HUDEP-2 (cell line): ENCODE measurements around the gene GNAQ.

ENCODE experiments used
- DNase-seq, 76 experiments: peaks; one replicate each; lab custom pipeline; 2025; ENCODE audit not compliant: unreplicated experiment in 76 of 76; lab: John Stamatoyannopoulos, UW

GNAQ gene

DNA sequence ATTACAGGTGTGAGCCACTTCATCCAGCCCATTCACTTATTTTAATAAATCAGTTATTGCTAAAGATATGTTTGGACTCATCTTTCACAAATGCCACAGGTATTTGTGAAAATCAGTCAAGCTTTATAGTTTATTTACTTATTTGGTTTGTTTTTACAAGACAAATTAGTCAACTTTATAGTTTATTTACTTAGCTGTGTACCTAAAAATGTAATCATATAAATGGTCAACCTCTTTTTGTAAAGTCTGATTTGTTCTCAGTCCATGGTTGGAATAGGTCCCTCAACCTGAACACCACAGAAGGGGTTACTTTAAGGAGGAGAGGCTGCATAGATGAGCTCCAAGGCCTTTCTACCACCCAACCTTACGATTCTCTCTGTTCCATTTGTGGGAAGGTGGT, 80.2 kb downstream of the GNAQ start:
- DNase-seq = no peak

GRCh38 chr9:77949751-77950436, 81.7 kb downstream of the GNAQ start:
- no peak for DNase-seq

DNA sequence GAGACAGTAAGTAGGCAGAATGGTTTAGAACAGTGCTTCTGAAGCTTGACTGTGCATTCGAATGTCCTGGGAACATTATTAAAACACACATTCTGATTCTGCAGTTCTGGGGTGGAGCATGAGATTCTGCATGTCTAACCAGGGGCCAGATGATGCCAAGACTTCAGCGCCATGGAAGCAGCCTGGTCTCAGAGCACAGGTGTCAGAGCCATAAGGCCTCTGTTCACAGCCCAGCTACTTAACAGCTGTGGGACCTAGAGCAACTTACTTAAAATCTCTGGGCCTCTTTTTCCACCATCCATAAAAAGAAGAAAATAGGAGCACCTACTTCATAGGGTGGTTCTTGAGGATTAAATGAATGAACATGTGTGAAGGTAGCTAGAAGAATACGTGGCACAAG, 84.0 kb downstream of the GNAQ start:
- DNase-seq = no peak

GRCh38 chr9:77946969-77947620, 84.5 kb downstream of the GNAQ start:
- DNase-seq = peak in 1 of 76 experiments; percentile 19

DNA sequence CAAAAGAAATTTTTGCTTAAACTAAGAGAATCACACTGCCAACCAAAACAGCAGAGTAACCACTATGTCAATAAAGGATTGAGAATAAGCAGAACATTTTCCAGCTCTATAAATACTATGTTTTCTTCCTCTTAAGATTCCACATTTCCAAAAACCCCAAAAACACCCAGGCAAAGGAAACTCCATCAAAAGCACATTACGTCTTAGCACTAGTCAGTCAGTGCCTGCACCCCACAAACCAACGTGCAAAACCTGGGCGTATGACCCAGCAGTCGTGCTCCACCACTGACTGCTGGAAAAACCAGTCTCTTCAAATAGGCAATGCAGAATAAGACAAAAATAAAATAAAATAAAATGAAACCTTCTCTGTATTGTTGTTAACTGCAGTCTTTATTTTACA, 85.3 kb downstream of the GNAQ start:
- no peak for DNase-seq

GRCh38 chr9:77945798-77946197, 85.8 kb downstream of the GNAQ start:
- DNase-seq = no peak

GRCh38 chr9:77944556-77945243, 86.9 kb downstream of the GNAQ start:
- DNase-seq = peak in 11 of 76 experiments; percentile 13 to 55 (median 33)

DNA sequence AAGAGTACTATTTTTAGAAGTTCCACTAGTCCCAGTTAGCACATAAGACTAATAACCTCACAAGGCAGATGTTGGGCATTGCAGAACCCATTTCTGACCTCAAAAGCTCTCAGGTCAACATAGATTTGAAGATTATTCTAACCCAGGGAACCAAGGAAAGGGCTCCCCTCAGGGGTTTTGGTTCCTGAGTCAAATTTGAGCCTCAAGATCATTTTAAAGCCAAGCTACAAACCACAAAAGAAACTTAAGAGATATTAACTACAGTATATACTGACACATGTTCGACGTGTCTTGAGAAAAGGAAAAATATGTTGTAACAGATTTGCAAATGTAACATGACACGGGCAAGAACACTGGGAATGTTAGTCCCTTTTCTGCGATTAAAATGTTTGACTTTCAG, 88.6 kb downstream of the GNAQ start:
- DNase-seq = no peak

DNA sequence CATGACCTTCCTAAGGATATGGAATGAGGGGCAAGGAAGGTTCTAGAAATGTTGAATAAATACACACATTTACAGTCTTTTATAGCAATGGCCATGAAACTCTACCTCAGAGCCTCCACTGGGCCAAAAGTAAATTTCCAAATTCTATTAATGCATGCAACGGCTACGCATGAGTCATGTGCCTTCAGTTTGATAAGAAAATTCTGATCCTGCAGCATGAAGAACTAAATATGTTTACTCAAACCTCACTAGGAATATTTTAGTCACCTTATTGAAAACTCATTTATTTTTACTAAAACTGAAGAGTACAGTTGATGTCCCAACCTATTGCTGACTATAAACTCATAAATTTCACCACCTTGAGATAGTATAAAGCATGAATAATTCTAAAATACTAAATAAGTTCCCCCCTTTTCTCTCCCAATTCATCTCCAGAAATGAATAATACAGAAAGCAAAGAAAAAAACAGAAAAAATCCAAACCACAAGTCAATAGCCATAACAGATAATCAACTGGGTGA, 92.4 kb downstream of the GNAQ start:
- peak in 5 of 76 experiments; percentile 16 to 41 (median 25) for DNase-seq

DNA sequence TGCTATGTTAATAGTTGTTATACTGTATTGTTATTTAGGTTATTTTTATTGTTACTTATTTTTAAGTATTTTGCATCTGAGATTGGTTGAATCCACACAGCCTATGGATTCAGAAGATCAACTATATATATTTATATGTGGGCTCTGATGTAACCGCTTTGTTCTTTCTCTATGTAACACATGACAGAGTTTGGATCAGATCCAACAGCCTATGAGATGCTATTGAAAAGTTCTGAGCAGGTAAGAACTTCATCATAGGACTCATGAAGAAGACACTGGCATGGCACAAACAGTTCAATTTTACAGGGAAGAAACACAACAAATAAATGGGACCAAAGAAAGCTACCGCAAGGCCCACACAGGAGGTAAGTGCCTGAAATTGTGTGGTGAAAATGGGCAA, 93.4 kb downstream of the GNAQ start:
- DNase-seq = no peak

- no peak for DNase-seq
Observed at GRCh38 chr9:77935974-77936373, 95.6 kb downstream of the GNAQ start.

- no peak for DNase-seq
Observed at GRCh38 chr9:77935211-77935610, 96.4 kb downstream of the GNAQ start.

GRCh38 chr9:77933976-77934375, 97.6 kb downstream of the GNAQ start:
- DNase-seq = no peak

DNA sequence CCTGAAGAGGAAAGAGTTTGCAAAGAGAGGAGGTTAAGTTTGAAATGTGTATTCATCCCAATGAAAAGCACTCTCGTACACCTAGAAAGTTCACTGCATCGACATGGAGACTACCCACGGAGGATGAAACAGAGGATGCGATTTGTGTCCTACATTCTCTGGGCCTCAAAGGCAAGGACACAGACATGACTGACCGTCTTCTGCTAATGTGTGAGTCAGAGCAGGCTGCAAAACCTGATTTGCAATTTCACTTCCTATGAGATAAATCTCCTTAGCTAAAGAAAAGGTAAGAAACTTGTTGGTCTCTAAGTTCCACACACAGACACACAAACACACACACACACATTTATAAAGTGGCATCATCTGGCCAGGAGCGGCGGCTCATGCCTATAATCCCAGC, 98.6 kb downstream of the GNAQ start:
- no peak for DNase-seq

DNA sequence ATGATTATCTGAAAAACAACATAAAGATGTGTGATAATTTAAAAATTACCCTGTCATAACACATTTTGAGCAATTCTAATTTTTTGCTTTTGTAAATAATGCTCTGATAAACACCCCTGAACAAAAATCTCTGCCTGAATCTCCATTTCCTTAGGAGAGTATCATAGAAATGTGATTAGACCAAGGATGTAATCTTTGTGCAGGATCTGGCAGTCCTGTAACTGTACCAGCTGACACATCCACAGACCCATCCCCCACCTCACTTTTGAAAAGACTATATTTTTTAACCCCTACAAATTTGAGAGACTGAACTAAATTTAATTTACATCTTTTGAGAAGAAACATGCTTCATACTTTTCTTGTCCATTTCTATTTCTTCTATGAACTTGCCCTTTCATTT, 101.7 kb downstream of the GNAQ start:
- no peak for DNase-seq

GRCh38 chr9:77927265-77927664, 104.3 kb downstream of the GNAQ start:
- DNase-seq = no peak

- peak in 5 of 76 experiments; percentile 14 to 48 (median 36) for DNase-seq
Observed at GRCh38 chr9:77926371-77926878, 105.2 kb downstream of the GNAQ start.

- peak in 5 of 76 experiments; percentile 10 to 38 (median 30) for DNase-seq
Observed at GRCh38 chr9:77922591-77922990, 109.0 kb downstream of the GNAQ start.

- DNase-seq = no peak
Observed at GRCh38 chr9:77917800-77918199, 113.8 kb downstream of the GNAQ start.

- DNase-seq = no peak
Observed at GRCh38 chr9:77916820-77917219, 114.8 kb downstream of the GNAQ start.

DNA sequence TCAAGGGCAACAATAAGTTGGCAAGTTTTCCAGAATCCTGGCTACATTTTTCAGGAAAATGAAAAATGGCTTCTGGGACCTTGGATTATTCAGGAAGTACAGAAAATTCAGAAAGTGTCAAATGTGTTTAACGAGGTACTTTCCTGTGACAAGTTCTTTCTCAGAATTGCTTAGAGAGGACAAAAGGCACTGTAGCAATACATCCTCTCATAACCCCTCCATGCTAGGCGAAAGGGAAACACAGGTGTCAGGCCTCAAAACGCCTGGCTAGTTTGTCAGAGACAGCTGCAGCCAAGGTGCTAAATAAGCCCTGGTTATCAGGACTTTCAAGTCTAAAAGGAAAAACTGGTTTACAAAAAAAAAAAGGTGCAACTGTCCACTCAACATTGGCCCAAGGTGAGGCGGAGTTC, 115.2 kb downstream of the GNAQ start:
- no peak for DNase-seq
